NT2/D1 (cell line): ENCODE results near the gene TNFRSF14.

ENCODE experiments used
- DNase-seq: peaks from one replicate; pipeline ENCODE4 v3.0.0-alpha.2; 2011; ENCODE audit warnings: low read depth, low spot score
- H3K27me3 ChIP-seq: 2 replicates; pipeline ENCODE4 v1.6.0; 2011; ENCODE audit warnings: mild to moderate bottlenecking; ENCODE audit not compliant: insufficient read length, insufficient read depth
- H3K36me3 ChIP-seq: 2 replicates; pipeline ENCODE4 v1.6.1; 2011; ENCODE audit warnings: mild to moderate bottlenecking, low read length, mixed read lengths; ENCODE audit not compliant: insufficient read depth, insufficient read length
- H3K4me1 ChIP-seq: 2 replicates; pipeline ENCODE4 v1.5.1; 2011; ENCODE audit not compliant: insufficient read depth, insufficient read length
- H3K4me3 ChIP-seq: 2 replicates; pipeline ENCODE4 v1.5.1; 2011; ENCODE audit warnings: low read depth; ENCODE audit not compliant: insufficient read length
- H3K9ac ChIP-seq: 2 replicates; pipeline ENCODE4 v1.6.0; 2011; ENCODE audit warnings: low read depth; ENCODE audit not compliant: insufficient read length
- H3K9me3 ChIP-seq: 2 replicates; pipeline ENCODE4 v1.5.1; 2011; ENCODE audit warnings: mild to moderate bottlenecking, low read length; ENCODE audit not compliant: insufficient read depth
- SUZ12 ChIP-seq: IDR thresholded peaks from 2 replicates; pipeline ENCODE4 v1.6.1; 2011; ENCODE audit not compliant: insufficient read length, insufficient read depth; ENCODE audit errors: extremely low read depth
- YY1 ChIP-seq: IDR thresholded peaks from 2 replicates; pipeline ENCODE4 v1.6.1; 2011; ENCODE audit not compliant: insufficient read length, insufficient read depth
- ZNF274 ChIP-seq: IDR thresholded peaks from 2 replicates; pipeline ENCODE4 v1.6.1; 2011; ENCODE audit warnings: mild to moderate bottlenecking, low read depth, low read length

The TNFRSF14 gene

DNA sequence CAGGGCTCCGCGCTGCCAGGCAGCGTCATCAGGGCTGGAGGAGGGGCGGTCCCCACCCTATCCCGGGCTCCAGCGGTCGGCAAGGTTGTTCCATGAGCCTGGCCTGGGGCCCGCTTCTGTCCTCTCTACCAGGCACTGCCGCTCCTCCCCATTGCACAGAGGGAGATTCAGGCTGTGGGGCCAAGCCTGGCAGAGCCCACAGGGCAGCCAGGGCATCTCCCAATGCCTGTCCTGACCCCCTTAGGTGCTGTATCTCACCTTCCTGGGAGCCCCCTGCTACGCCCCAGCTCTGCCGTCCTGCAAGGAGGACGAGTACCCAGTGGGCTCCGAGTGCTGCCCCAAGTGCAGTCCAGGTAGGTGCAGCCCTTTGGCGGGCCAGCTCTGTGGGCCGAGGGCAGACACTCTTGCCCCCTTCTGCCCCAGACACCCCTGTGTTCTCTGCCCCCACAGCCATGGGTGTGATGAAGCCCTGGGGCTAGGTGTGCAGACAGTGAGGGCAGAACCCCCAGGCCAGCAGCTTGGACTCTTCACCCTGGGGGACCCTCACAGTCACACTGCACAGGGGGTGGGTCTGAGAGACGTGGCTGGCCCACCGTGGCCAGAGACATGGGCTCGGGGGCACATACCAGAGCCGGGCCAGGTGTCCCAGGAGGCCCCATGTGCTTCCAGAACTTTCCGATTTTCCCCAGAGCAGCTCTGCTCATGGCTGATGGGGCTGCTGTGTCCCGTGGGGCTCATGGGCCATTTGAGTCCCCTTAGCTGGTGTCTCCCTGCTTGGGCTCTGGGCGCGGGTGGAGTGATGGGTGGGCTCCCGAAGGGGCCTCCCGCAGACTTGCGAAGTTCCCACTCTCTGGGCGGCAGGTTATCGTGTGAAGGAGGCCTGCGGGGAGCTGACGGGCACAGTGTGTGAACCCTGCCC lies 1.6 kb downstream of the TNFRSF14 start:
- peaks cover 2% of the 10 kb centered on the region for H3K4me1 ChIP-seq
- H3K9ac ChIP-seq = no peak overlapping the region
- H3K36me3 ChIP-seq = no peaks in the 10 kb centered on the region
- H3K4me3 ChIP-seq = no peak overlapping the region
- H3K9me3 ChIP-seq = no peaks in the 10 kb centered on the region
- DNase-seq = no peak
- TF ChIP-seq ZNF274 (no peak), SUZ12 (no peak), YY1 (no peak)
- no peaks in the 10 kb centered on the region for H3K27me3 ChIP-seq

DNA sequence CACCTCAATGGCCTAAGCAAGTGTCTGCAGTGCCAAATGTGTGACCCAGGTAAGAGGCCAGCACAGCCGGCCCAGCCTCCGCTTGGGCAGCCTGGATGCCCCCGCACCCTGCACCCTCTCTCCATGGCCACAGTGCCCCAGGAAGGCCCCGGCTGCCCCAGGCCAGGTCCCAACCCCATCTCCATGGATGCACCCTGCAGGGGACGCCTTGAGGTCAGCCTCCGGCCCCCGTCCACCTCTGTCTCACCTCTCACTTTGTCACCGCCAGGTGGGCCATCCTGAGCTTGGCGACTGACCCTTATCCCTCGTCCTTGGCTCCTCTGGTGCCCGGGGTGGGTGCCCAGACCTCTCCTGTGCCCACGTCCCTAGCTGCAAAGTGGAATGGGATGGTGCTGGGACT lies 2.2 kb downstream of the TNFRSF14 start:
- no peak overlapping the region for H3K9ac ChIP-seq
- H3K27me3 ChIP-seq = no peaks in the 10 kb centered on the region
- no peak for TF ChIP-seq ZNF274
- TF ChIP-seq YY1 = no peak
- no peak for TF ChIP-seq SUZ12
- no peak overlapping the region for H3K4me3 ChIP-seq
- peaks cover 2% of the 10 kb centered on the region for H3K4me1 ChIP-seq
- H3K9me3 ChIP-seq = no peaks in the 10 kb centered on the region
- no peak for DNase-seq
- H3K36me3 ChIP-seq = no peaks in the 10 kb centered on the region

DNA sequence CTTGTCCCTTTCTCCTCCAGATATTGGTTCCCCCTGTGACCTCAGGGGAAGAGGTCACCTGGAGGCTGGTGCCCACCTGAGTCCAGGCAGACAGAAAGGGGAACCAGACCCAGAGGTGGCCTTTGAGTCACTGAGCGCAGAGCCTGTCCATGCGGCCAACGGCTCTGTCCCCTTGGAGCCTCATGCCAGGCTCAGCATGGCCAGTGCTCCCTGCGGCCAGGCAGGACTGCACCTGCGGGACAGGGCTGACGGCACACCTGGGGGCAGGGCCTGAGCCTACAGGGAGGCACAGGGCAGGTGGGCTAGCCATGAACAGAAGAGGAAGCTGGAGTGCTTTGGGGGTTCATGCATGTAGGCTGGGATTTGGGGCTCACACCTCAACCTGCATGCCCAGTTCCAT lies 2.7 kb downstream of the TNFRSF14 start:
- TF ChIP-seq SUZ12 (no peak), ZNF274 (no peak), YY1 (no peak)
- Histone ChIP-seq H3K36me3 (no peaks in the 10 kb centered on the region), H3K4me1 (peaks cover 2% of the 10 kb centered on the region), H3K9me3 (no peaks in the 10 kb centered on the region), H3K9ac (no peak overlapping the region), H3K27me3 (no peaks in the 10 kb centered on the region), H3K4me3 (no peak overlapping the region)
- DNase-seq = no peak

DNA sequence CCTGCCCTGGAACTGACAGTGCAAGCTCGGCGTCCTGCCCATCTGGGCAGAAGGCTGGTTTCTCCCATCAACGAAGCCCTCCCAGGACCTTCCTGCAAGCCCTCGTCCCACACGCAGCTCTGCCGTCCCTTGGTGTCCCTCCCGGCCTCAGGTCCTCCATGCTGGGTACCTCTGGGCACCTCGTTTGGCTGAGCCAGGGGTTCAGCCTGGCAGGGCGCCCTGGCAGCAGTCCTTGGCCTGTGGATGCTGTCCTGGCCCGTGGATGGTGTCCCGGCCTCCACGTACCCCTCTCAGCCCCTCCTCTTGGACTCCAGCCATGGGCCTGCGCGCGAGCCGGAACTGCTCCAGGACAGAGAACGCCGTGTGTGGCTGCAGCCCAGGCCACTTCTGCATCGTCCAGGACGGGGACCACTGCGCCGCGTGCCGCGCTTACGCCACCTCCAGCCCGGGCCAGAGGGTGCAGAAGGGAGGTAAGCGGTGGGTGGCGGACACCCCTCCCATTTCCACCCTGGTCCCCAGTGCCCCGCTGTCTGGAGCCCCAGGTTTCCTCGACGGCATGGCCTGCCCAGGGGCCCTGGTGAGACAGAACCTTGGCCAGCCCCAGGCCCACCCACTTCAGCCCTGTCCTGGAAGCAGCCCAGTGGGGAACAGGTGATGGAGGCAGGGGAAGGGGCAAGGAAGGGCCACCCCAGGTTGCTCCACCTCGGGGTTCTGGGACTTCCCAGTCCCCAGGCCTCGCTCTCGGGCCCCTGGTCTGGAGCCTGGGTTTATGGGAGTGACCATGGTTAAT lies 3.5 kb downstream of the TNFRSF14 start:
- no peaks in the 10 kb centered on the region for H3K36me3 ChIP-seq
- no peak for DNase-seq
- no peaks in the 10 kb centered on the region for H3K27me3 ChIP-seq
- H3K9ac ChIP-seq = no peak overlapping the region
- H3K4me3 ChIP-seq = no peak overlapping the region
- H3K4me1 ChIP-seq = peaks cover 2% of the 10 kb centered on the region
- H3K9me3 ChIP-seq = no peaks in the 10 kb centered on the region
- TF ChIP-seq SUZ12 (no peak), ZNF274 (no peak), YY1 (no peak)

DNA sequence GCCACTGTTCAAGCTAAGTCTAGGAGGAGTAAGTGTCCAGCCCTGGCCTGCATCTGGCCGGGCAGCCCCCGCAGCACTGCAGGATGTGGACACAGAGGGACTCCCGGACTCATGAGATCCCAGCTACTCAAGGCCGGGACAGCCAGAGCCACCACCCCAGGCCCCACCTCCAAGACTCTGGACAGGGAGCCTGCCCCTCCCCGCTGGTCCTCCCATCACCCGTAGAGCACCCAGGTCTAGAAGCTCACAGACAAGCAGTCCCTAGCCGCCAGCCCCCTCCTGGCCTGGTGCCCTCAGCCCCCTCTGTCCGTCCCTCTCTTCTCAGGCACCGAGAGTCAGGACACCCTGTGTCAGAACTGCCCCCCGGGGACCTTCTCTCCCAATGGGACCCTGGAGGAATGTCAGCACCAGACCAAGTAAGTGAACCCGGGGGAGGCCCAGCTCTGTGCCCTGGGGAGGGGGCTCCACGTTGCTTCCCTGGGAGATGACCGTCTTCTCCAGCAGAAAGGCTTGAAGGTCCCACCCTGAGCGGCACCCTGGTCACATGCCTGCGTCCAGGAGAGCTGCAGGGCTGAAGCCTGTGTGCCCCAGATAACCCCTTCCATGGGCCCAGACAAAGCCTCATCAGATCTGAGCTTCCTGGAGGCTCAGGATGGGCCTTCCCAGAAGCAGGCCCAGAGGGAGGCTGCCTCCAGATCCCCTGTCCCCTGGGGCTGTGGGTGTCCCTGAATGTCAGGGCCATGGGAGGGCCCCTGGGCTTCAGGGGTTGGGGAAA lies 4.3 kb downstream of the TNFRSF14 start:
- no peak for DNase-seq
- Histone ChIP-seq H3K9ac (no peak overlapping the region), H3K4me1 (peaks cover 6% of the 10 kb centered on the region), H3K4me3 (no peak overlapping the region), H3K27me3 (no peaks in the 10 kb centered on the region), H3K9me3 (no peaks in the 10 kb centered on the region), H3K36me3 (no peaks in the 10 kb centered on the region)
- TF ChIP-seq YY1 = no peak
- no peak for TF ChIP-seq ZNF274
- no peak for TF ChIP-seq SUZ12

DNA sequence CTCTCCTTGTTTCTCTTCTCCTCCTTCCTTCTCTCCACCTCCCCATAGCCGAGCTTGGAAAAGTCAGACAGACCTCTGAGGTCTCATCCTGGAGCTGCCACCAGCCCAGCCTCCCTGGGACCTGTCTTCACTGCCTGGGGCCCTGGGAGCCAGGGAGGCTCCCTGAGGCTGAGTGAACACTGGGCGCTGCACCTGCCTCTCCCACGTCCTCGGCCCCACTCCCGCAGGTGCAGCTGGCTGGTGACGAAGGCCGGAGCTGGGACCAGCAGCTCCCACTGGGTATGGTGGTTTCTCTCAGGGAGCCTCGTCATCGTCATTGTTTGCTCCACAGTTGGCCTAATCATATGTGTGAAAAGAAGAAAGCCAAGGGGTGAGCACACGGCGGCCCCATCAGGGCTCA lies 5.3 kb downstream of the TNFRSF14 start:
- H3K36me3 ChIP-seq = no peaks in the 10 kb centered on the region
- no peak overlapping the region for H3K4me3 ChIP-seq
- H3K9me3 ChIP-seq = no peaks in the 10 kb centered on the region
- H3K27me3 ChIP-seq = no peaks in the 10 kb centered on the region
- H3K9ac ChIP-seq = no peak overlapping the region
- no peak for DNase-seq
- no peak for TF ChIP-seq SUZ12
- TF ChIP-seq YY1 = no peak
- no peak for TF ChIP-seq ZNF274
- H3K4me1 ChIP-seq = peaks cover 5% of the 10 kb centered on the region
